Left hindlimb (tissue), 1 donor: ENCODE results near the gene ELK3.
A peak's percentile ranks its signal among the peaks of the same experiment; 100 is the strongest.

Experiments used
- DNase-seq: peaks from one replicate; pipeline ENCODE4 v3.0.0-alpha.2; 2018

ELK3 gene

GRCh38 chr12:96193725-96194575 is at the start of gene ELK3:
Gene ELK3, plus strand, starts transcription at chr12:96194375.
- peak; percentile 78 for DNase-seq

- no peak for DNase-seq
These were observed 47.4 kb upstream of the ELK3 start for GRCh38 chr12:96146747-96147146.

GRCh38 chr12:96150442-96150841 is 43.7 kb upstream of the ELK3 start:
- no peak for DNase-seq

- peak; percentile 70 for DNase-seq
These were observed 42.0 kb upstream of the ELK3 start for GRCh38 chr12:96152164-96152563.

- DNase-seq = no peak
These were observed 40.9 kb upstream of the ELK3 start for GRCh38 chr12:96153131-96153725.

GRCh38 chr12:96155181-96155580 is 39.0 kb upstream of the ELK3 start:
- DNase-seq = no peak

- DNase-seq = no peak
These were observed 38.4 kb upstream of the ELK3 start for GRCh38 chr12:96155781-96156180.

GRCh38 chr12:96156211-96156610 is 38.0 kb upstream of the ELK3 start:
- DNase-seq = no peak

- no peak for DNase-seq
These were observed 36.7 kb upstream of the ELK3 start for GRCh38 chr12:96157427-96157826.

- DNase-seq = no peak
These were observed 29.0 kb upstream of the ELK3 start for GRCh38 chr12:96164951-96165811.

- DNase-seq = no peak
These were observed 27.4 kb upstream of the ELK3 start for GRCh38 chr12:96166765-96167164.

- DNase-seq = no peak
These were observed 26.7 kb upstream of the ELK3 start for GRCh38 chr12:96167492-96167891.

- DNase-seq = no peak
These were observed 23.8 kb upstream of the ELK3 start for GRCh38 chr12:96170328-96170727.

- DNase-seq = no peak
These were observed 23.4 kb upstream of the ELK3 start for GRCh38 chr12:96170762-96171161.

- no peak for DNase-seq
These were observed 22.3 kb upstream of the ELK3 start for GRCh38 chr12:96171905-96172304.

- DNase-seq = no peak
These were observed 21.2 kb upstream of the ELK3 start for GRCh38 chr12:96172981-96173380.

- no peak for DNase-seq
These were observed 17.6 kb upstream of the ELK3 start for GRCh38 chr12:96176575-96176974.

GRCh38 chr12:96177013-96177412 is 17.2 kb upstream of the ELK3 start:
- DNase-seq = no peak

- DNase-seq = no peak
These were observed 10.3 kb upstream of the ELK3 start for GRCh38 chr12:96183734-96184370.

GRCh38 chr12:96185914-96186313 is 8.3 kb upstream of the ELK3 start:
- DNase-seq = no peak

- no peak for DNase-seq
These were observed 7.4 kb upstream of the ELK3 start for GRCh38 chr12:96186607-96187301.

GRCh38 chr12:96187956-96188355 is 6.2 kb upstream of the ELK3 start:
- DNase-seq = no peak
